Measurements from ENCODE around the gene PECR. TPM values are rescaled to one million over a fixed set of nuclear protein-coding genes. Genes with fewer than 3 reads are reported as not detected.

The PECR gene
- total and polyA plus RNA-seq, 2 of the 4 experiments (the other 2 are of a cell fraction): 11.4 to 17.7 TPM

DNA sequence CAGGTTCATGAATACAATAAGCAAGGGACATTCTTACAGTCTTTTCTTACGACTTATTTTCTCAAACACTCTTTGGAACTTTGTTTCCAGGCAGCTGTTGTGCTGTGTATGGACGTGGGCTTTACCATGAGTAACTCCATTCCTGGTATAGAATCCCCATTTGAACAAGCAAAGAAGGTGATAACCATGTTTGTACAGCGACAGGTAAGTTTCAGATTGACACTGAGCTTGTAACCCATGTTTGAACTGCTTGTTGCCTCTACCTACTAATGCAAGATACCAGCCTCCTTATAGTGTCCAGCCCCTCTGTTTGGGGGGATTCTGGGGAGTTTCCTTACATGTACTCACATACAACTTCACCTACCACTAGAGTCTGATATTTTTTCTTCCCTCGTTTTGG is 31.3 kb upstream of the PECR start:
- no peak overlapping the region for H2AK5ac ChIP-seq (ENCODE audit: low read depth, low read length)
- ChIA-PET POLR2A (ENCODE audit: unreplicated experiment) (no interaction called here), CTCF (interaction anchor here (1.6 kb wide), 1 partner anchor 30 kb away, joined by 4 read pairs; no protein-coding TSS in a partner anchor)
- no peak overlapping the region for H2BK15ac ChIP-seq (ENCODE audit: low read depth, low read length)
- no peak overlapping the region for H3K23ac ChIP-seq (ENCODE audit: low read depth, low read length)
- no peak overlapping the region for H3K4me3 ChIP-seq (ENCODE audit: insufficient read depth, low read depth, low read length)
- H3K79me1 ChIP-seq (ENCODE audit: low read depth in 1 of 2, low read length in 2 of 2): peaks cover 14 to 44% of the 10 kb centered on the region in 2 experiments
- H3K9ac ChIP-seq (ENCODE audit: low read depth, low read length): no peak overlapping the region
- 100% methylated on average over 1 of the region's 4 CpGs; no CpG with 5 or more reads in 1 of the 2 experiments for WGBS, 2 experiments (ENCODE audit: extremely low coverage in 2 of 2, insufficient read length in 1 of 2)
- no peak overlapping the region for H3K56ac ChIP-seq (ENCODE audit: extremely low read depth, insufficient read depth, low read length)
- H3K4me1 ChIP-seq (ENCODE audit: control insufficient read depth, insufficient read depth, low read length): peaks cover 11% of the 10 kb centered on the region
- H2BK5ac ChIP-seq (ENCODE audit: low read depth, low read length, poor library complexity, severe bottlenecking): no peak overlapping the region
- dilution Hi-C loops (cut with HindIII; ENCODE audit: low sequenced_read_pairs, unreplicated experiment): no loop called here
- in situ Hi-C loops (cut with MboI; ENCODE audit: low sequenced_read_pairs): no loop called here
- H3K9me3 ChIP-seq (ENCODE audit: control insufficient read depth, insufficient read depth, low read length): no peaks in the 10 kb centered on the region
- H2BK120ac ChIP-seq (ENCODE audit: low read depth, low read length): no peak overlapping the region
- H2AFZ ChIP-seq (replicated peaks; ENCODE audit: low read length, poor library complexity): no peak overlapping the region
- H3K27ac ChIP-seq (ENCODE audit: insufficient read depth, low read length): no peak overlapping the region
- no peaks in the 10 kb centered on the region for H3K27me3 ChIP-seq (ENCODE audit: control insufficient read depth, insufficient read depth, low read length)
- DNase-seq (no peak), ATAC-seq (ENCODE audit: low read depth) (no peak)
- H2AK9ac ChIP-seq (replicated peaks; ENCODE audit: low read depth, low read length, poor library complexity): no peak overlapping the region
- no peak overlapping the region for H4K5ac ChIP-seq (ENCODE audit: low read depth, low read length)
- no peak overlapping the region for H2BK20ac ChIP-seq (ENCODE audit: low read depth, low read length)
- H3K18ac ChIP-seq (ENCODE audit: low read depth, low read length): no peak overlapping the region
- peaks cover 29% of the 10 kb centered on the region for H3K36me3 ChIP-seq (ENCODE audit: control insufficient read depth, insufficient read depth, low read length)
- BruUV-seq (replicated peaks): no TSS peak
- H3K14ac ChIP-seq (replicated peaks; ENCODE audit: low read depth, low read length): no peak overlapping the region
- no peak overlapping the region for H3K4me2 ChIP-seq (ENCODE audit: low read depth, low read length)
- H3K4ac ChIP-seq (ENCODE audit: low read depth, low read length): no peak overlapping the region
- TF ChIP-seq POLR2A (IDR thresholded peaks at IDR 0.05; ENCODE audit: low read depth, low read length) (no peak), CHD1 (IDR thresholded peaks at IDR 0.05; ENCODE audit: low read depth, low read length) (no peak), MAZ (IDR thresholded peaks at IDR 0.05; ENCODE audit: borderline replicate concordance, low read depth, low read length) (no peak), RFX5 (IDR thresholded peaks at IDR 0.05; ENCODE audit: low read depth, low read length) (no peak), MXI1 (IDR thresholded peaks at IDR 0.05; ENCODE audit: borderline replicate concordance, low read depth, low read length) (no peak), RAD21 (IDR thresholded peaks at IDR 0.05; ENCODE audit: low read length) (no peak), SMC3 (IDR thresholded peaks at IDR 0.05; ENCODE audit: low read depth, low read length) (no peak), NFE2L2 (IDR thresholded peaks at IDR 0.05; ENCODE audit: low read depth, low read length) (no peak), CEBPB (IDR thresholded peaks at IDR 0.05; ENCODE audit: low read depth, low read length) (no peak), MAFK (IDR thresholded peaks at IDR 0.05; ENCODE audit: low read depth, low read length) (no peak), BHLHE40 (IDR thresholded peaks at IDR 0.05; ENCODE audit: low read depth, low read length) (no peak), RCOR1 (IDR thresholded peaks at IDR 0.05; ENCODE audit: insufficient replicate concordance, low read length) (no peak), FOS (IDR thresholded peaks at IDR 0.05; ENCODE audit: low read depth, low read length) (no peak)
- TF ChIP-seq, protein P1, sequence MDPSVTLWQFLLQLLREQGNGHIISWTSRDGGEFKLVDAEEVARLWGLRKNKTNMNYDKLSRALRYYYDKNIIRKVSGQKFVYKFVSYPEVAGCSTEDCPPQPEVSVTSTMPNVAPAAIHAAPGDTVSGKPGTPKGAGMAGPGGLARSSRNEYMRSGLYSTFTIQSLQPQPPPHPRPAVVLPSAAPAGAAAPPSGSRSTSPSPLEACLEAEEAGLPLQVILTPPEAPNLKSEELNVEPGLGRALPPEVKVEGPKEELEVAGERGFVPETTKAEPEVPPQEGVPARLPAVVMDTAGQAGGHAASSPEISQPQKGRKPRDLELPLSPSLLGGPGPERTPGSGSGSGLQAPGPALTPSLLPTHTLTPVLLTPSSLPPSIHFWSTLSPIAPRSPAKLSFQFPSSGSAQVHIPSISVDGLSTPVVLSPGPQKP (IDR thresholded peaks at IDR 0.05; ENCODE audit: borderline replicate concordance, low read depth, low read length): no peak
- TF ChIP-seq, protein P2, sequence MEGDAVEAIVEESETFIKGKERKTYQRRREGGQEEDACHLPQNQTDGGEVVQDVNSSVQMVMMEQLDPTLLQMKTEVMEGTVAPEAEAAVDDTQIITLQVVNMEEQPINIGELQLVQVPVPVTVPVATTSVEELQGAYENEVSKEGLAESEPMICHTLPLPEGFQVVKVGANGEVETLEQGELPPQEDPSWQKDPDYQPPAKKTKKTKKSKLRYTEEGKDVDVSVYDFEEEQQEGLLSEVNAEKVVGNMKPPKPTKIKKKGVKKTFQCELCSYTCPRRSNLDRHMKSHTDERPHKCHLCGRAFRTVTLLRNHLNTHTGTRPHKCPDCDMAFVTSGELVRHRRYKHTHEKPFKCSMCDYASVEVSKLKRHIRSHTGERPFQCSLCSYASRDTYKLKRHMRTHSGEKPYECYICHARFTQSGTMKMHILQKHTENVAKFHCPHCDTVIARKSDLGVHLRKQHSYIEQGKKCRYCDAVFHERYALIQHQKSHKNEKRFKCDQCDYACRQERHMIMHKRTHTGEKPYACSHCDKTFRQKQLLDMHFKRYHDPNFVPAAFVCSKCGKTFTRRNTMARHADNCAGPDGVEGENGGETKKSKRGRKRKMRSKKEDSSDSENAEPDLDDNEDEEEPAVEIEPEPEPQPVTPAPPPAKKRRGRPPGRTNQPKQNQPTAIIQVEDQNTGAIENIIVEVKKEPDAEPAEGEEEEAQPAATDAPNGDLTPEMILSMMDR (conservative IDR thresholded peaks at IDR 0.05; ENCODE audit: low read depth, low read length): no peak
- peaks cover 3% of the 10 kb centered on the region; the same call in 1 of the 2 replicates for H3K9me1 ChIP-seq (ENCODE audit: insufficient read depth, low read length)
- no peak overlapping the region for H4K8ac ChIP-seq (ENCODE audit: low read depth in 2 of 2, low read length in 2 of 2)
- H4K20me1 ChIP-seq (ENCODE audit: insufficient read depth, low read length): peaks cover 13% of the 10 kb centered on the region
- no peak overlapping the region for H4K91ac ChIP-seq (ENCODE audit: insufficient read depth, low read depth, low read length)
- intact Hi-C loops (cut with micrococcal nuclease): no loop called here

Measured in IMR-90 (cell line).